Measurements from ENCODE around the gene NBAS. TPM values are rescaled to one million over a fixed set of nuclear protein-coding genes. Genes with fewer than 3 reads are reported as not detected.

NBAS gene
- total and polyA plus RNA-seq, 10 of the 15 experiments (the other 5 are each of a cell fraction or from before 2014, with no cell fraction given): 4.3 to 32.7 (median 20.8) TPM

DNA sequence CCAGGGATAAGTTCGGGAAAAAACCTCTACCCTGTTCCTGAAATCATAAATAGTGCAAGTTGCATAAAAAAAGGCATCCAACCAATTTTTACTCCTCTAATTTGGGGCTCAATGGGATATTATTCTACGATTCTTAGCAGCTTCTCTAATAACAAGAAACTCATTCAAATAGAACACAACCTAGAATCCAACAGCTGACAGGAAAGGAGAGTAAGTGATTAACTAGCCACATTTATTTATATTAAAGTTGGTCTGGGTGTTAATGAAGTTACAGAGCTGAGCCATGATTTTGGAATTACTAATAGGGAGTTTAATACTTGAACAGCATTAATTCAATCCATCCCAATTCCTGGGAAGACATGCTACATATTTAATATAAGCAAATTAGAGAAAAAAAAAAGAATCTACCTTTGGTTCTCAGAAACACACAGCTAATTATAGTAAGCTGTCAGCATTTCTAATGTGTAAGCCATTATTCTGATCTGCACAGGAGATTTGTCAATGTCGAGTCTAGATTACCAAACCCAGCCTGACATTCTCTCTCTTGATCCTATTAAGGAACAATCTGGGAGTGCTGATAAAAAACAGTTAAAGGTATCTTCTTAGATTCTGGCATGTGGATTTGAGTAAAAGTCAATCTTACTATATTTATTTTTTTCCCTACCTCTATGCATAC is 267.7 kb downstream of the NBAS start:
- Histone ChIP-seq H3K9me3 (replicated peaks; ENCODE audit: control insufficient read depth, insufficient read depth, low read length) (no peaks in the 10 kb centered on the region), H3K4me2 (ENCODE audit: control insufficient read depth, insufficient read depth) (no peak overlapping the region), H3K4me3 (no peak overlapping the region), H3K27me3 (replicated peaks in 1 of 2; ENCODE audit: control insufficient read depth in 2 of 2, insufficient read depth in 2 of 2, low read length in 1 of 2) (no peaks in the 10 kb centered on the region), H3K9ac (ENCODE audit: control insufficient read depth, insufficient read depth, low read length) (no peak overlapping the region), H3K27ac (ENCODE audit: control insufficient read depth, insufficient read depth) (no peak overlapping the region), H3K79me2 (ENCODE audit: control insufficient read depth, insufficient read depth, low read length) (no peaks in the 10 kb centered on the region), H2AFZ (ENCODE audit: control insufficient read depth, low read depth, low read length) (no peak overlapping the region), H3K36me3 (ENCODE audit: control insufficient read depth in 2 of 2, insufficient read depth in 2 of 2, low read length in 1 of 2) (peaks cover 2 to 7% of the 10 kb centered on the region in 2 experiments; a peak in 3 of 4 replicates), H4K20me1 (ENCODE audit: control insufficient read depth, insufficient read depth) (no peaks in the 10 kb centered on the region), H3K4me1 (ENCODE audit: control insufficient read depth, insufficient read depth, low read length) (no peaks in the 10 kb centered on the region)
- POLR2A ChIA-PET: no interaction called here
- intact Hi-C loops (cut with micrococcal nuclease; ENCODE audit: unreplicated experiment) (no loop called here), in situ Hi-C loops (cut with MboI) (no loop called here)
- DNase-seq (ENCODE audit: low read depth, low spot score) (no peak), ATAC-seq (no peak), FAIRE-seq (peak; percentile 13)
- WGBS (ENCODE audit: insufficient coverage, insufficient replicate concordance, low lambda C conversion rate, missing lambda C conversion rate): 98% methylated on average over 3 of the region's 3 CpGs
- RAD21 ChIA-PET (ENCODE audit: unreplicated experiment): no interaction called here
- BruUV-seq (replicated peaks): no TSS peak
- CTCF ChIA-PET: no interaction called here
- SMC1A ChIA-PET (ENCODE audit: uncharacterized antibody, unreplicated experiment): interaction anchor here (0.5 to 1.0 kb wide), 2 partner anchors 14 to 300 kb away, joined by 3 read pairs; no protein-coding TSS in a partner anchor
- TF ChIP-seq MXI1 (IDR thresholded peaks at IDR 0.05; ENCODE audit: low read depth, low read length) (no peak), ATF7 (IDR thresholded peaks at IDR 0.05; ENCODE audit: low read depth) (no peak), FOS (IDR thresholded peaks at IDR 0.05; ENCODE audit: borderline replicate concordance, extremely low read depth, insufficient read length) (no peak), ZBED1 (IDR thresholded peaks at IDR 0.05; ENCODE audit: borderline replicate concordance) (no peak), ZBTB33 (IDR thresholded peaks at IDR 0.05) (no peak), SRF (IDR thresholded peaks at IDR 0.05; ENCODE audit: low read depth in 2 of 2, low read length in 2 of 2) (no peak), RUNX3 (IDR thresholded peaks at IDR 0.05; ENCODE audit: low read length) (no peak), SUPT20H (IDR thresholded peaks at IDR 0.05; ENCODE audit: borderline replicate concordance, control insufficient read depth, low read depth, low read length) (no peak), SPI1 (IDR thresholded peaks at IDR 0.05; ENCODE audit: borderline replicate concordance, insufficient read depth, low read depth, low read length) (no peak), POLR2A (IDR thresholded peaks at IDR 0.05; ENCODE audit: low read depth, low read length) (no peak), HDAC2 (IDR thresholded peaks at IDR 0.05) (no peak), CREB1 (IDR thresholded peaks at IDR 0.05; ENCODE audit: low read depth) (no peak), USF2 (IDR thresholded peaks at IDR 0.05; ENCODE audit: borderline replicate concordance, low read depth, low read length) (no peak)
- TF ChIP-seq, protein P1, sequence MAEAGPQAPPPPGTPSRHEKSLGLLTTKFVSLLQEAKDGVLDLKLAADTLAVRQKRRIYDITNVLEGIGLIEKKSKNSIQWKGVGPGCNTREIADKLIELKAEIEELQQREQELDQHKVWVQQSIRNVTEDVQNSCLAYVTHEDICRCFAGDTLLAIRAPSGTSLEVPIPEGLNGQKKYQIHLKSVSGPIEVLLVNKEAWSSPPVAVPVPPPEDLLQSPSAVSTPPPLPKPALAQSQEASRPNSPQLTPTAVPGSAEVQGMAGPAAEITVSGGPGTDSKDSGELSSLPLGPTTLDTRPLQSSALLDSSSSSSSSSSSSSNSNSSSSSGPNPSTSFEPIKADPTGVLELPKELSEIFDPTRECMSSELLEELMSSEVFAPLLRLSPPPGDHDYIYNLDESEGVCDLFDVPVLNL (IDR thresholded peaks at IDR 0.05; ENCODE audit: low read depth, low read length): no peak
- TF ChIP-seq, protein P2, sequence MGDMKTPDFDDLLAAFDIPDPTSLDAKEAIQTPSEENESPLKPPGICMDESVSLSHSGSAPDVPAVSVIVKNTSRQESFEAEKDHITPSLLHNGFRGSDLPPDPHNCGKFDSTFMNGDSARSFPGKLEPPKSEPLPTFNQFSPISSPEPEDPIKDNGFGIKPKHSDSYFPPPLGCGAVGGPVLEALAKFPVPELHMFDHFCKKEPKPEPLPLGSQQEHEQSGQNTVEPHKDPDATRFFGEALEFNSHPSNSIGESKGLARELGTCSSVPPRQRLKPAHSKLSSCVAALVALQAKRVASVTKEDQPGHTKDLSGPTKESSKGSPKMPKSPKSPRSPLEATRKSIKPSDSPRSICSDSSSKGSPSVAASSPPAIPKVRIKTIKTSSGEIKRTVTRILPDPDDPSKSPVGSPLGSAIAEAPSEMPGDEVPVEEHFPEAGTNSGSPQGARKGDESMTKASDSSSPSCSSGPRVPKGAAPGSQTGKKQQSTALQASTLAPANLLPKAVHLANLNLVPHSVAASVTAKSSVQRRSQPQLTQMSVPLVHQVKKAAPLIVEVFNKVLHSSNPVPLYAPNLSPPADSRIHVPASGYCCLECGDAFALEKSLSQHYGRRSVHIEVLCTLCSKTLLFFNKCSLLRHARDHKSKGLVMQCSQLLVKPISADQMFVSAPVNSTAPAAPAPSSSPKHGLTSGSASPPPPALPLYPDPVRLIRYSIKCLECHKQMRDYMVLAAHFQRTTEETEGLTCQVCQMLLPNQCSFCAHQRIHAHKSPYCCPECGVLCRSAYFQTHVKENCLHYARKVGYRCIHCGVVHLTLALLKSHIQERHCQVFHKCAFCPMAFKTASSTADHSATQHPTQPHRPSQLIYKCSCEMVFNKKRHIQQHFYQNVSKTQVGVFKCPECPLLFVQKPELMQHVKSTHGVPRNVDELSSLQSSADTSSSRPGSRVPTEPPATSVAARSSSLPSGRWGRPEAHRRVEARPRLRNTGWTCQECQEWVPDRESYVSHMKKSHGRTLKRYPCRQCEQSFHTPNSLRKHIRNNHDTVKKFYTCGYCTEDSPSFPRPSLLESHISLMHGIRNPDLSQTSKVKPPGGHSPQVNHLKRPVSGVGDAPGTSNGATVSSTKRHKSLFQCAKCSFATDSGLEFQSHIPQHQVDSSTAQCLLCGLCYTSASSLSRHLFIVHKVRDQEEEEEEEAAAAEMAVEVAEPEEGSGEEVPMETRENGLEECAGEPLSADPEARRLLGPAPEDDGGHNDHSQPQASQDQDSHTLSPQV (IDR thresholded peaks at IDR 0.05): no peak

All from GM12878 (cell line).